ENCODE results near the gene TMEM43. TPM values are rescaled to one million over a fixed set of nuclear protein-coding genes. Genes with fewer than 3 reads are reported as not detected.
A peak's percentile ranks its signal among the peaks of the same experiment; 100 is the strongest.
"Not testable (repeated sequence)": the region's sequence is repeated elsewhere in the genome, so short reads cannot be mapped to it uniquely, and the experiment has no call there.

The TMEM43 gene, protein sequence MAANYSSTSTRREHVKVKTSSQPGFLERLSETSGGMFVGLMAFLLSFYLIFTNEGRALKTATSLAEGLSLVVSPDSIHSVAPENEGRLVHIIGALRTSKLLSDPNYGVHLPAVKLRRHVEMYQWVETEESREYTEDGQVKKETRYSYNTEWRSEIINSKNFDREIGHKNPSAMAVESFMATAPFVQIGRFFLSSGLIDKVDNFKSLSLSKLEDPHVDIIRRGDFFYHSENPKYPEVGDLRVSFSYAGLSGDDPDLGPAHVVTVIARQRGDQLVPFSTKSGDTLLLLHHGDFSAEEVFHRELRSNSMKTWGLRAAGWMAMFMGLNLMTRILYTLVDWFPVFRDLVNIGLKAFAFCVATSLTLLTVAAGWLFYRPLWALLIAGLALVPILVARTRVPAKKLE
- 18.6 TPM for polyA plus RNA-seq (2012; ENCODE audit: missing spikeins)

DNA sequence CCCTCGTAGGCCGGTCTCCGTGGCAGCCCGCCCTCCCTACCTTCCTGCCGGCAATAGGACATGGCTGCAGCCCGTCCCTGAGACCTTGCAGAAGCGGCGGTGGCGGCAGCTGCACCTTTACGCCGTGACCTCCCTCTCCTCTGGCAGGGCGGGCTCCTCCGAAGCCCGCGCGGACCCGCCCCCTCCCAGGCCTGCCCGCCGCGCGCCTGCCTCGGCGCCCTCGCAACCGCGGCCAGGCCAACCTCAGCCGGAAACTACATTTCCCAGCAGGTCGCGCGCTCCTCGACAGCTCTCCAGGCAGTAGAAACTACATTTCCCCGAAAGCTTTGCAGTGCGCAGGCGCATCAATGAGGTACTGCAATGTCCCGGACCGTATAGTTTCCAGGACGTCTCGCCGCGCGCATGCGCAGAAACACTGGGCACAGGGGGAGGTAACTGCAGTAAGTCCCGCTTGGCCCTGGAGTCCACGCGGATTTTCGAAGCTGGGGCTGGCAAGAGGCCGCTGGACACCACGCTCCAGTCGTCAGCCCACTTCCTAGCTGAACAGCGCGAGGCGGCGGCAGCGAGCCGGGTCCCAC lies at the start of gene TMEM43, which contains the start of gene CHCHD4:
TMEM43 (plus strand) TSS at position 438 of the 578 bp plus-strand sequence. CDS start 142 bp downstream, outside the sequence.
CHCHD4 (minus strand) TSS at position 256 of the 578 bp plus-strand sequence; CDS start at position 62, 194 bp downstream.
- TF ChIP-seq TAF1 (IDR thresholded peaks at IDR 0.05; ENCODE audit: borderline replicate concordance, low read depth, low read length) (peak; percentile 62; the same call in 1 of the 2 replicates), POLR2A (IDR thresholded peaks at IDR 0.05; ENCODE audit: low read depth, low read length) (no peak; the same call in 1 of the 2 replicates)
- FAIRE-seq (peak; percentile 87), DNase-seq (ENCODE audit: insufficient read length) (peak; percentile 98)

DNA sequence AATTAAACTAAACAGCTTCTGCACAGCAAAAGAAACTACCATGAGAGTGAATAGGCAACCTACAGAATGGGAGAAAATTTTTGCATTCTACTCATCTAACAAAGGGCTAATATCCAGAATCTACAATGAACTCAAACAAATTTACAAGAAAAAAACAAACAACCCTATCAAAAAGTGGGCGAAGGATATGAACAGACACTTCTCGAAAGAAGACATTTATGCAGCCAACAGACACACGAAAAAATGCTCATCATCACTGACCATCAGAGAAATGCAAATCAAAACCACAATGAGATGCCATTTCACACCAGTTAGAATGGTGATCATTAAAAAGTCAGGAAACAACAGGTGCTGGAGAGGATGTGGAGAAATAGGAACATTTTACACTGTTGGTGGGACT lies 49.6 kb upstream of the TMEM43 start:
- FAIRE-seq; DNase-seq (ENCODE audit: insufficient read length): not testable (repeated sequence)

DNA sequence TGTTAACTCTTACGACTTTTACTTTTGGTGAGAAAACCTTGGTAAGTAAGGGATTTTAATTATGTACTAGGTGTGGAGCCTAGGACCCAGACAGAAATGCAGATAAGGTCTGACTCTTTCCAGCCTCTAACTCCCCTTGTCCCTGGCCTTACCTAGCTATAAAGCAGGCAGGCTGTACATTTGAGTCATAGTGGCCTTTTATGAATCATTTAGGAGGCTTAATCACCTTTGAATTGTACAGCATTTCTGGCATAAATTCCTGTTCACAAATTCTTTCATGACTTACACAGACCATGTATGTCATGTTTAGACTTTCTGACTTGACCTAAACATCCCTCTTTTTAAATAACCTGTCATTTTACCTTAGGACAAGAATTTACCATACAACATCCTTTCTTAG lies 47.5 kb upstream of the TMEM43 start:
- DNase-seq (ENCODE audit: insufficient read length) = no peak
- TF ChIP-seq TAF1 (IDR thresholded peaks at IDR 0.05; ENCODE audit: borderline replicate concordance, low read depth, low read length) (no peak), POLR2A (IDR thresholded peaks at IDR 0.05; ENCODE audit: low read depth, low read length) (no peak), POLR2AphosphoS5 (IDR thresholded peaks at IDR 0.05; ENCODE audit: low read depth, low read length) (no peak)
- FAIRE-seq = no peak

DNA sequence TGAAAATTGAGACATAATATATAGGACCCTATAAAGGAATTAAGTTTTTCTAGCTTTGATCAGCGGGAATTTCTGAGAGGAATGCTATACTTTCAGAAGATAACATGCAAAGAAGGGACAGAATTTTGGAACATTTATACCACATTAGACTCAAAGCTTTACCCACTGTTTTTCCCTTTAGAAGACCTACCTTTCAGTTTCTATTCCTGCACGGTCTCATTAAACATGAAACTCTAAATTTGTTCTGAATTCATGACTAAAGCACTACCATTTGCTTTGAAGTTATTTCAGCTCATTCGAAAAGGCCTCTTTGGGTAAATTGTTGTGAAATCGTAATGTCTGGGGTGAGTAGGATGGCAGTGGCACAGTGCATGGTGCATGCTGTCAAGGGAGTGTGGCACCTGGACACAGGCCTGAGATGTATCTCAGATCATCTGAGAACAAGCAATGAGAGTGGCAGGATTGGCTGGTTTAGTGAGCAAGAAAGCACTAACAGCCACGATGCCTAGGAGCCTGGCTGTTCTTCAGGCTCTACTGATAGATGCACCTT lies 42.7 kb upstream of the TMEM43 start:
- no peak for FAIRE-seq
- no peak for TF ChIP-seq POLR2A (IDR thresholded peaks at IDR 0.05; ENCODE audit: low read depth, low read length)
- TF ChIP-seq POLR2AphosphoS5 (IDR thresholded peaks at IDR 0.05; ENCODE audit: low read depth, low read length) = no peak
- TF ChIP-seq TAF1 (IDR thresholded peaks at IDR 0.05; ENCODE audit: borderline replicate concordance, low read depth, low read length) = no peak

DNA sequence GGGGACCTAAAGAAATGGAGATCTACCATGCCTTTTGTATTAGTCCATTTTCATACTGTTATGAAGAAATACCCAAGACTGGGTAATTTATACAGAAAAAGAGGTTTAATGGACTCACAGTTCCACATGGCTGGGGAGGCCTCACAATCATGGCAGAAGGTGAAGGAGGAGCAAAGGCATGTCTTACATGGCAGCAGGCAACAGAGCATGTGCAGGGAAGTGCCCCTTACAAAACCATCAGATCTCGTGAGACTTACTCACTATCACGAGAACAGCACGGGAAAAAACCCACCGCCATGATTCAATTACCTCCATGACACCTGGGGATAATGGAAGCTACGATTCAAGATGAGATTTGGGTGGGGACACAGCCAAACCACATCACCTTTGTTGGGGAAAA lies 37.4 kb upstream of the TMEM43 start:
- FAIRE-seq; DNase-seq (ENCODE audit: insufficient read length): not testable (repeated sequence)

More for the DNA sequence above, 42.7 kb upstream of the TMEM43 start:
- DNase-seq (ENCODE audit: insufficient read length) = no peak

DNA sequence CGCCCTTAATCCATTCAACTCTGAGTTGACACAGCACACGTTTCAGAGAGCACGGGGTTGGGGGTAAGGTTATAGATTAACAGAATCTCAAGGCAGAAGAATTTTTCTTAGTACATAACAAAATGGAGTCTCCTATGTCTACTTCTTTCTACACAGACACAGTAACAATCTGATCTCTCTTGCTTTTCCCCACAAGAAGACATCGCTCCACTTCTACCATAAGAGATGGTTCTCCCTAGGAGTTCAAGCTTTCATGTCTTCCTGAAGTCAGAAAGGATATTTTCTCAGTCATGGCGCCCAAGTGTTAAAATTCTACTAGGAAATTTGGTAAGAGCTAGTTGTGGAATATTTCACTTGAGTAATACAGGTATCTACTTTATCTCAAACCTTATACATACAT lies 32.9 kb upstream of the TMEM43 start:
- DNase-seq (ENCODE audit: insufficient read length); FAIRE-seq: not testable (repeated sequence)

DNA sequence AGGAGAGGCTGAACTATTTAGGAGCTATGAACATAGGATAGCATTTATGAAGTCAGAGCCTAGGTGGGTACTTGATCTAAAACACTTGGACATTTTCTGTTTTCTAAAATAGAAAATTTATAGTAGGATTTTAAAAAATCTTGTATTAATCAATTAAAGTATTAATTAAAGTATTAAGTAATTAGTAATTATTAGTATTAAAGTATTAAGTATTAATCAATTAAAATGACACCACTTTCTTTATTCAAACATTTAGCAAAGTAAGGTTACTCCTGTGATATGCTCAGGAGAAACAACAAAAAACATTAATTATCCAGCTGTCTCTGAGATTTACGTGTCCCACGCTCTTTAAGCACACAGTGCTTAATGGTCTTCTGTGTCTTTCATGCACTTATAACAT lies 32.4 kb upstream of the TMEM43 start:
- TF ChIP-seq POLR2AphosphoS5 (IDR thresholded peaks at IDR 0.05; ENCODE audit: low read depth, low read length) (no peak), TAF1 (IDR thresholded peaks at IDR 0.05; ENCODE audit: borderline replicate concordance, low read depth, low read length) (no peak), POLR2A (IDR thresholded peaks at IDR 0.05; ENCODE audit: low read depth, low read length) (no peak)
- FAIRE-seq = no peak

DNA sequence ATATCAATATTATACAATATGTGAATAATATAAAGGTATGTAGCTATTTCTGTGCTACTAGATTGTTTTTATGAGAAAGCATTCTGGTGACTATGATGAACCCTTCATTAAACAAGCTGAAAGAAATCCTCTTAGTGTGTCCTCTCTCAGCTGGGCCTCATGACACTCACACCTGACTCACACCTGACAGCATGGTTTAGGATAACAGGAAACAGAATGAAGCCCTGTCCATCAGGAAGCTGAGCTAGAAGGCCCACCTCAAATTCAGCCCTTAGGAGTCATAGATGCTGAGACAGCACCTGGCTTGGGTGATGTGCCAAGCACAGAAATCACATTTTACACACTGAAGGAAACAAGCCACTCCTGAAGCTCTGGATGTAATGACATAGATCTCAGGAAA lies 31.0 kb upstream of the TMEM43 start:
- no peak for TF ChIP-seq TAF1 (IDR thresholded peaks at IDR 0.05; ENCODE audit: borderline replicate concordance, low read depth, low read length)
- no peak for TF ChIP-seq POLR2AphosphoS5 (IDR thresholded peaks at IDR 0.05; ENCODE audit: low read depth, low read length)
- TF ChIP-seq POLR2A (IDR thresholded peaks at IDR 0.05; ENCODE audit: low read depth, low read length) = no peak
- DNase-seq (ENCODE audit: insufficient read length) (no peak), FAIRE-seq (no peak)

More for the DNA sequence above, 32.4 kb upstream of the TMEM43 start:
- DNase-seq (ENCODE audit: insufficient read length) = no peak

DNA sequence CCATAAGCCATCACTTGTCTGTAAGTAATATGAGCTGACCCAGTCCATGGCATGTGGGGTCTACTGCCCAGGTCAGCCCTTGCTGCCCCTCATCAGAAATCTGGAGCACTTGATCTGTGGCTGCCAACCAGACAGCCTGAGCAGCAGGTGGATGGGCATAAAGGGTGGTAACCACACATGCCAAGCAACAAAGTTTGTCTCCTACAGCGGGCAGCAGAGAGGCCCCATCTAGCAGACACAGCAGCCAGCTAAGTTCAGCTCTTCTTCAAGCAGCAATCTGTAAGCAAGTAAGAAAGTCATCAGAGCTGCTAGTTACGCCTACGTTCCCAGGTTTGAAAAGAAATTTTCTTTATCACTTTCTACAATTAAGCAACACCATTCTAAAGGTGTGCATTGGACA lies 28.1 kb upstream of the TMEM43 start:
- TF ChIP-seq TAF1 (IDR thresholded peaks at IDR 0.05; ENCODE audit: borderline replicate concordance, low read depth, low read length) = no peak
- TF ChIP-seq POLR2A (IDR thresholded peaks at IDR 0.05; ENCODE audit: low read depth, low read length) = no peak
- no peak for TF ChIP-seq POLR2AphosphoS5 (IDR thresholded peaks at IDR 0.05; ENCODE audit: low read depth, low read length)
- FAIRE-seq = no peak
- no peak for DNase-seq (ENCODE audit: insufficient read length)

DNA sequence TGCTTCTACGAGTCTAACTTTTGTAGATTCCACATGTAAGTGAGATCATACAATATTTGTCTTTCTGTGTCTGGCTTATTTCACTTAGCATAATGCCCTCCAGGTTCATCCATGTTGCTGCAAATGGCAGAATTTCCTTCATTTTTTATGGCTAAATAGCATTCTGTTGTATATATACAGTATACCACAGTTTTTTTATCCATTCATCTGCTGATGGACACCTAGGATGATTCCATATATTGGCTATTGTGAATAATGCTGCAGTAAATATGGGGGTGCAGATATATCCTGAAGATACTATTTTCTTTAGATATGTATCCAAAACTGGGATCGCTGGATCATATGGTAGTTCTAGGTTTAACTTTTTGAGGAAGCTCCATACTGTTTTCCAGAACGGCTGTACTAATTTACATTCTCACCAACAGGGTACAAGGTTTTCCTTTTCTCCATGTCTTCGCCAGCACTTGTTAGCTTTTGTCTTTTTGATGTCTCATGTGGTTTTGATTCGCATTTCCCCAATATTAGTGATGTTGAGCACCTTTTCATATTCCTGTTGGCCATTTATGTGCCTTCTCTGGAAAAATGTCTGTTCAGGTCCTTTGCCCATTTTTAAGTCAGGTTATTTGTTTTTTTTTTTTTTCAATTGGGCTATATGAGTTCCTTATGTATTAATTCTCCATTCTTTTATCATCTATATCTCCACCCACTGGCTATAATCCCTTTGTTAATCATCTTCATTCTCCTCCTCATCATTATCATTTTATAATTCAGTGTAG lies 27.0 kb upstream of the TMEM43 start:
- DNase-seq (ENCODE audit: insufficient read length) = no peak
- TF ChIP-seq TAF1 (IDR thresholded peaks at IDR 0.05; ENCODE audit: borderline replicate concordance, low read depth, low read length) = no peak
- TF ChIP-seq POLR2AphosphoS5 (IDR thresholded peaks at IDR 0.05; ENCODE audit: low read depth, low read length) = no peak
- TF ChIP-seq POLR2A (IDR thresholded peaks at IDR 0.05; ENCODE audit: low read depth, low read length) = no peak
- no peak for FAIRE-seq

DNA sequence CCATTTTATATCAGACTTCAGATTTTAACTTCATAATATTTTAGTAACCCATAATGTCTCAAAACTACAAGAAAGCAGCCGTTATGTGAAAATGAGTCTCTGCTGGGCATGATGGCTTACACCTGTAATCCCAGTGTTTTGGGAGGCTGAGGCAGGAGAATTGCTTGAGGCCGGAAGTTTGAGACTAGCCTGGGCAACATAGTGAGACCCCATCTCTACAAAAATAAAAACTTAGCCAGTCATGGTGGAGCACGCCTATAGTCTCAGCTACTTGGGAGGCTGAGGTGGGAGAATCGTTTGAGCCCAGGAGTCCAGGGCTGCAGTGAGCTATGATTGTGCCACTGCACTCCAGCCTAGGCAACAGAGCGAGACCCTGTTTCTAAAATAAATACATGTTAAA lies 15.0 kb upstream of the TMEM43 start:
- DNase-seq (ENCODE audit: insufficient read length); FAIRE-seq: not testable (repeated sequence)

DNA sequence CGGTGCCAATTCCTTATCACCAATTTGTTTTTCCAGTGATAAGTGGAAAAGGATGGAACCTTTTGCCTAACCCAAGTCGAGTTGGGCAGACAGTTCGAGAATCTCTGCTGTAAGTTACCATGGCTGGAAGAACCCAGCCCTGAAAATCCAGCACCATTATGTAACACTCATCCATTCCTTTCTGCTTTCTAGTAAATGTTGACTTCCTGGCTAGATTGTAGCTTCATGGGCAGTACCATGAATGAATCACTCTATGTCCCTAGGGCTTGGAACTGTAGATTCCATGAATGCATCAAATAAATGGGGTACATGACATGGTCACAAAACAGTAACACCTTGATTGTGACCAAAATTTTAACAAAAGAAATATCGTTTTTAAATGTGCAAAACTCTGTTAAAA lies 14.2 kb upstream of the TMEM43 start:
- no peak for DNase-seq (ENCODE audit: insufficient read length)
- FAIRE-seq = no peak
- TF ChIP-seq POLR2AphosphoS5 (IDR thresholded peaks at IDR 0.05; ENCODE audit: low read depth, low read length) = no peak
- no peak for TF ChIP-seq TAF1 (IDR thresholded peaks at IDR 0.05; ENCODE audit: borderline replicate concordance, low read depth, low read length)
- no peak for TF ChIP-seq POLR2A (IDR thresholded peaks at IDR 0.05; ENCODE audit: low read depth, low read length)

All from GM12892 (cell line).